HG03575 (cell line): Measurements from ENCODE around the gene EPS15.

Experiments used
- ATAC-seq: cut with Tn5 transposase; IDR thresholded peaks from one replicate; pipeline ENCODE4 v1.9.1; 2021; ENCODE audit not compliant: unreplicated experiment, insufficient number of reproducible peaks, low FRiP score; ENCODE audit errors: extremely low read depth

EPS15 gene

GRCh38 chr1:51313268-51313852, 205.7 kb downstream of the EPS15 start:
- ATAC-seq = no peak

GRCh38 chr1:51312718-51313117, 206.3 kb downstream of the EPS15 start:
- no peak for ATAC-seq

GRCh38 chr1:51311826-51312225, 207.2 kb downstream of the EPS15 start:
- ATAC-seq = no peak

GRCh38 chr1:51310871-51311613, 208.0 kb downstream of the EPS15 start:
- no peak for ATAC-seq

GRCh38 chr1:51309291-51309690, 209.8 kb downstream of the EPS15 start:
- ATAC-seq = no peak

- ATAC-seq = no peak
Observed at GRCh38 chr1:51308636-51309035, 210.4 kb downstream of the EPS15 start.

- ATAC-seq = no peak
Observed at GRCh38 chr1:51306950-51307349, 212.1 kb downstream of the EPS15 start.

GRCh38 chr1:51305371-51305823, 213.7 kb downstream of the EPS15 start:
- ATAC-seq = no peak

GRCh38 chr1:51304360-51304759, 214.7 kb downstream of the EPS15 start:
- ATAC-seq = no peak
